GM23338 (cell line): ENCODE measurements around the gene C18orf32. TPM values are rescaled to one million over a fixed set of nuclear protein-coding genes. Genes with fewer than 3 reads are reported as not detected.

Experiments used
- ATAC-seq: fragments of 200-7000 bp; cut with Tn5 transposase; 3 replicates; pipeline ENCODE4 v1.9.1; 2020
- DNase-seq: peaks from one replicate; pipeline ENCODE4 v3.0.0-alpha.2; 2015; ENCODE audit warnings: low spot score
- H2AFZ ChIP-seq: fragments of 200-600 bp; sonication (generic); 2 replicates; pipeline ENCODE4 v1.8.0; 2016; ENCODE audit warnings: antibody characterized with exemption, mild to moderate bottlenecking, moderate library complexity
- H3F3A ChIP-seq: fragments of 200-600 bp; sonication (generic); replicated peaks from 2 replicates; pipeline ENCODE4 v1.8.0; 2017; ENCODE audit warnings: antibody characterized with exemption, mixed run types, low read depth
- H3K27ac ChIP-seq: fragments of 200-600 bp; sonication (generic); 2 replicates; pipeline ENCODE4 v1.6.1; 2016; ENCODE audit warnings: low read depth
- H3K27me3 ChIP-seq: fragments of 200-600 bp; sonication (generic); 2 replicates; pipeline ENCODE4 v1.8.0; 2016; ENCODE audit warnings: mild to moderate bottlenecking, mixed run types, moderate library complexity; ENCODE audit not compliant: insufficient read depth
- H3K36me3 ChIP-seq: fragments of 200-600 bp; sonication (generic); 2 replicates; pipeline ENCODE4 v1.8.0; 2016; ENCODE audit warnings: mild to moderate bottlenecking; ENCODE audit not compliant: insufficient read depth
- H3K4me1 ChIP-seq: fragments of 200-600 bp; sonication (generic); 2 replicates; pipeline ENCODE4 v1.8.0; 2016; ENCODE audit warnings: mild to moderate bottlenecking, moderate library complexity; ENCODE audit not compliant: insufficient read depth
- H3K4me2 ChIP-seq: fragments of 200-600 bp; sonication (generic); 2 replicates; pipeline ENCODE4 v1.7.1; 2017; ENCODE audit warnings: mixed run types
- H3K4me3 ChIP-seq: fragments of 200-600 bp; sonication (generic); 2 replicates; pipeline ENCODE4 v1.6.1; 2016; ENCODE audit warnings: mixed run types
- H3K79me2 ChIP-seq: fragments of 200-600 bp; sonication (generic); replicated peaks from 2 replicates; pipeline ENCODE4 v1.8.0; 2017; ENCODE audit warnings: mild to moderate bottlenecking; ENCODE audit not compliant: insufficient read depth
- H3K9me2 ChIP-seq: fragments of 200-600 bp; sonication (generic); 2 replicates; pipeline ENCODE4 v1.8.0; 2017; ENCODE audit not compliant: insufficient read depth
- H4K20me1 ChIP-seq: fragments of 200-600 bp; sonication (generic); replicated peaks from 2 replicates; pipeline ENCODE4 v1.8.0; 2017; ENCODE audit warnings: mild to moderate bottlenecking; ENCODE audit not compliant: insufficient read depth
- H3K27ac Mint-ChIP-seq: 2 replicates; pipeline ENCODE4 v1.8.0; 2020; ENCODE audit warnings: inconsistent platforms, mild to moderate bottlenecking, moderate library complexity, mixed read lengths
- H3K27me3 Mint-ChIP-seq: 3 replicates; pipeline ENCODE4 v1.8.0; 2022; ENCODE audit warnings: low read depth, mild to moderate bottlenecking, moderate library complexity, mixed read lengths, inconsistent platforms; ENCODE audit not compliant: insufficient read depth, poor library complexity
- H3K36me3 Mint-ChIP-seq: 3 replicates; pipeline ENCODE4 v1.8.0; 2021; ENCODE audit warnings: low read depth, mild to moderate bottlenecking, inconsistent platforms, moderate library complexity, mixed read lengths
- H3K4me1 Mint-ChIP-seq: 3 replicates; pipeline ENCODE4 v1.8.0; 2020; ENCODE audit warnings: mild to moderate bottlenecking, inconsistent platforms, mixed read lengths
- H3K4me3 Mint-ChIP-seq: 3 replicates; pipeline ENCODE4 v1.8.0; 2021; ENCODE audit warnings: moderate library complexity, mild to moderate bottlenecking, inconsistent platforms, mixed read lengths
- H3K9me3 Mint-ChIP-seq: 3 replicates; pipeline ENCODE4 v1.8.0; 2020; ENCODE audit warnings: moderate library complexity, mild to moderate bottlenecking, inconsistent platforms, mixed read lengths
- ETS1 ChIP-seq: IDR thresholded peaks from 2 replicates; pipeline ENCODE4 v1.6.1; 2016; ENCODE audit warnings: antibody characterized with exemption
- EZH2 ChIP-seq: fragments of 200-600 bp; sonication (generic); IDR thresholded peaks from one replicate; pipeline ENCODE4 v1.8.0; 2017; ENCODE audit warnings: antibody characterized with exemption, mild to moderate bottlenecking, low read depth; ENCODE audit not compliant: unreplicated experiment
- ZNF114 ChIP-seq: fragments of 250-450 bp; sonication (Bioruptor Pico); IDR thresholded peaks from 2 replicates; pipeline ENCODE4 v1.5.0; 2020; ENCODE audit warnings: mild to moderate bottlenecking, moderate library complexity
- ZNF462 ChIP-seq: fragments of 250-450 bp; sonication (Bioruptor Pico); IDR thresholded peaks from 2 replicates; pipeline ENCODE4 v1.5.0; 2020; ENCODE audit warnings: mild to moderate bottlenecking, moderate library complexity
- polyA plus RNA-seq: library from polyadenylated mRNA; unstranded; fragments of >200 nt; fragmentation: Nextera tagmentation; extraction: Ambion mirVana; gene quantifications from 2 replicates; pipeline ENCODE4 v1.2.1, GENCODE V29; 2016
- total RNA-seq: library from RNA; depleted of rRNA; stranded (reverse); fragments of >200 nt; shearing (Covaris generic); gene quantifications from 2 replicates; pipeline ENCODE4 v1.2.3, GENCODE V29; 2014

Gene C18orf32
- total and polyA plus RNA-seq, 2 experiments from 2014 or later: 25.3 to 72.4 TPM

GRCh38 chr18:49500201-49500921 lies 13.3 kb upstream of the C18orf32 start:
- H3K9me2 ChIP-seq: no peaks in the 10 kb centered on the region
- no peaks in the 10 kb centered on the region for H3K79me2 ChIP-seq
- no peaks in the 10 kb centered on the region for H4K20me1 ChIP-seq
- TF ChIP-seq EZH2: no peak
- TF ChIP-seq ETS1: no peak
- no peak for TF ChIP-seq ZNF114 (CRISPR knock-in tag)
- 0 out of 2 replicates have a peak, but pooled peaks have one; percentile 27 for TF ChIP-seq ZNF462 (CRISPR knock-in tag)
- H3K27ac Mint-ChIP-seq: 0 out of 2 replicates have a peak overlapping the region, but pooled peaks have one; percentile 59
- H3K36me3 ChIP-seq: no peaks in the 10 kb centered on the region
- H3F3A ChIP-seq: no peaks in the 10 kb centered on the region
- H3K4me1 ChIP-seq: peaks cover 15% of the 10 kb centered on the region
- H2AFZ ChIP-seq: peak overlapping the region; percentile 80
- H3K9me3 Mint-ChIP-seq: no peaks in the 10 kb centered on the region
- ATAC-seq (peak; percentile 89), DNase-seq (peak; percentile 42)
- no peak overlapping the region for H3K4me2 ChIP-seq
- H3K4me3 ChIP-seq: no peak overlapping the region
- H3K27ac ChIP-seq: 0 out of 2 replicates have a peak overlapping the region, but pooled peaks have one; percentile 47
- no peaks in the 10 kb centered on the region for H3K27me3 ChIP-seq
- H3K4me1 Mint-ChIP-seq: peaks cover 17% of the 10 kb centered on the region
- H3K36me3 Mint-ChIP-seq: no peaks in the 10 kb centered on the region
- H3K4me3 Mint-ChIP-seq: peak overlapping the region; percentile 34; the same call in 1 of the 3 replicates
- H3K27me3 Mint-ChIP-seq: peaks cover 4% of the 10 kb centered on the region
